GM19463 (cell line): Measurements from ENCODE around the gene TMEM201.
"Not testable (repeated sequence)": the region's sequence is repeated elsewhere in the genome, so short reads cannot be mapped to it uniquely, and the experiment has no call there.

Source experiments
- ATAC-seq: cut with Tn5 transposase; IDR thresholded peaks from one replicate; pipeline ENCODE4 v1.9.1; 2021; ENCODE audit warnings: mild to moderate bottlenecking, moderate library complexity; ENCODE audit not compliant: unreplicated experiment

TMEM201 gene

DNA sequence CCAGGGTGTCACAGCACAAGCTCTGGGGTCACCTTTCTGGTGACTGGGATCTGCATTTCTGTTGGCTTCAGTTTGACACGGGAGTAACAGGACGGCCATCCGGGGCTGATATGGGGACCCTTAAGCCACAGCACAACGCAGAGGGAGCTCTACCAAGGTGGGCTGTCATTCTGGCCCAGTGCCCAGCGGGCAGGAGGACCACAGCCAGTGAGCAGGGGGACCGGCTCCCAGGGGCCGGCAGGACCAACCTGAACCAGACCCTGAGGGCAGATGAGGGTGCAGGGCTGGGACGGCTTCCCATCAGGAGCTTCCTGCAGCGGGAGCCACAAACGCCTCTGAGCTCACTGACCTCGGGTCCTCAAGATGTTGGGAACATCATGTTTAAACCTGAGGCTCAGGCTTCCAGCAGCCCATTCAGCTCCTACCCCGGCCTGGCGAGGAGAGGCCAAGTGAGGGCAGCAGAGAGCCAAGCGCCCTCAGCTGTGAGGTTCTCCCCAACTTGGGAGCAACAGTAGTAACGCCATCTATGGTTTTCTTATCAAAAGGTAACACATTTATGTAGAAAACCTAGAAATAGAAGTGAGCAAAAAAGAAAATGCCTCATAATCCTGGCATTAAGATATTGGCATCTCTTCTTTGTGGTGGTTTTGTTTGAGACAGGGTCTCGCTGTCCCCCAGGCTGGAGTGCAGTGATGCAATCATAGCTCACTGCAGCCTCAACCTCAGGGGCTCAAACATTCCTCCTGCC, 26.8 kb downstream of the TMEM201 start:
- no peak for ATAC-seq

DNA sequence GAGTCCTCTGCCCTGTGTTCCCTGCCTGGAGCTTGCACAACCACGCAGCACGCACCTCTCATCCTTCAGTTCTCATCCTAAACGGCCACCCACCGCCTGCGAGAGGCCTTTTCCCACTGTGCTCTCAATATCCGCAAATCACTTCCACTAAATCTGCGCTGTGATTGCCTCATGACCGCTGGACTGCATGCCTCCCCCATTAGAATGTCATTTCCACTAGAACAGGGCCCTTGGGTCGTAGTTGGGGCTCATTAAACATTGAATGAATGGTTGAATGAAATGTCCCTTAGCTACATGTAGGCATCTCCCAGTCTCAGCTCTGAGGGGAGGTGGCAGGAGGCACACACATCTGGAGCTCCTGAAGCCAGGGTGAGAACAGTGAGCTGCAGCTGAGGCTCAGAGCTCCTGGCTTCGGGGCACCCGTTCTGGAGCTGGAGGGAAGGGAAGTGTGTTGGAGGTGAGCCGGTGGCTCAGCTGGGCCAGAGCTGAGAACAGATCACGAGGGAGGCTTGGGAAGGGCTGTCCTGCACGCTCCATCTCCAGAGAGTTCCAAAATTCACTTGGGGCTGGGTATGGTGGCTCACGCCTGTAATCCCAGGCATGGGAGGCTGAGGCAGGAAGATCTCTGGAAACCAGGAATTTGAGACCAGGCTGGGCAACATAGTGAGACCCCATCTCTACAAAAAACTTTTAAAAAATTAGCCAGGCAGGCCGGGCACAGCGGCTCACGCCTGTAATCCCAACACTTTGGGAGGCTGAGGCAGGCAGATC, 30.4 kb downstream of the TMEM201 start:
- no peak for ATAC-seq

DNA sequence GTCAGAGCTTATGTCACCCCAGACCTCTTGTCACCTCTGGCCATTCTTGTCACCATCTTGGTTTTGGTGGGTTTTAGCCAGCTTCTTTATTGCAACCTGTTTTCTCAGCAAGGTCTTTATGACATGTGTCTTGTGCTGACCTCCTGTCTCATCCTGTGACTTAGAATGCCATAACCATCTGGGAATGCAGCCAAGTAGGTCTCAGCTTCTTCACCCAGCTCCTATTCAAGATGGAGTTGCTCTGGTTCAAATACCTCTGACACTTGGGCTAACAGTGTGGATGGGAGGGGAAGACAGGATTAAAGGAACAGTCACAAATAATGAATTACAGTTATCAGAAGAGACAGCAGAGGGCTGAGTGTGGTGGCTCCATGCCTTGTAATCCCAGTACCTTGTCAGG, 32.3 kb downstream of the TMEM201 start:
- ATAC-seq: no peak

DNA sequence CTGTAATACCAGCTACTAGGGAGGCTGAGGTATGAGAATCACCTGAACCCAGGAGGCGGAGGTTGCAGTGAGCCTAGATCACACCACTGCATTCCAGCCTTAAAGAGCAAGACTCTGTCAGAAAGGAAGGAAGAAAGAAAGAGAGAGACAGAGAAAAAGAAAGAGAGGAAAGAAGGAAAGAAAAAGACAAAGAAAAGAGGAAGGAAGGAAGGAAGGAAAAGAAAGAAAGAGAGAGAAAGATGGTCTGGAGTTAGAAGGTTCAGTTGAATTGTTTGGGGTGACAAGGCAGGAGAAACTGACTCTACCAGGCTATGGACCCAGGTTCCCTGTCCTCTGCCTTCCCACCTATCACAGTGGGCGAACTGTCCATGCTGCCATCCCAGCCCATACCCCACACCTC, 35.4 kb downstream of the TMEM201 start:
- no peak for ATAC-seq

DNA sequence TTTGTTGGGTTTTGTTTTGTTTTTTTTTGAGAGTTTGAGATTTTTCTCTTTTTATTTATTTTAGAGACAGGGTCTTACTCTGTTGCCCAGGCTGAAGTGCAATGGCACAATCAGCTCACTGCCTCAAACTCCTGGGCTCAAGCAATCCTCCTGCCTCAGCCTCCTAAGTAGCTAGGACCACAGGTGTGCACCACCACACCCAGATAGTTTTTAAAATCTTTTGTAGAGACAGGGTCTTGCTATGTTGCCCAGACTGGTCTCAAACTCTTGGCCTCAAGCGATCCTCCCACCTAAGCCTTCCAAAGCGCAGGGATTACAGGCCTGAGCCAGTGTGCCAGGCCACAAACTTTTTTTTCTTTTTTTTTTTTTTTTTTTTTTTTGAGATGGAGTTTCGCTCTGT, 36.3 kb downstream of the TMEM201 start:
- not testable (repeated sequence) for ATAC-seq

DNA sequence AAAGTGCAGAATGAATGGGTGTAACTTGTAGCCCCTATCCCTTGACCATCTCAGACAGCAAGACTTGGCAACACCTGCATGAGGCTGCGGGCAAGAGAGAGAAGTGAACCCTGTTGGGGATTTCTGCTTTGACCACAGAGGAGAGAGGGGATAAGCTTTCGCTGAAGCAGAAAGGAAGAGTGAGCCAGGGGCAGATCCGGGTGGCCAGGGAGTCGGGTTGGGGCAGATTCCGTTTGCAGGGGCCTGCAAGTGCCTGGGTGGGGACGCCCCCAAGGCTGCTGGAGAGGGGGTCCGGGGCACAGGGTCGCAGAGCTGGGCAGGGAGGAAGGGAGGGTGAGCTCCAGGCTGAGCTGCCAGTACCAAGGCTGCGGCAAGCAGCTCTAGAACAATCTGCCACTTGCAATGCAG, 37.5 kb downstream of the TMEM201 start:
- ATAC-seq: peak; percentile 51

DNA sequence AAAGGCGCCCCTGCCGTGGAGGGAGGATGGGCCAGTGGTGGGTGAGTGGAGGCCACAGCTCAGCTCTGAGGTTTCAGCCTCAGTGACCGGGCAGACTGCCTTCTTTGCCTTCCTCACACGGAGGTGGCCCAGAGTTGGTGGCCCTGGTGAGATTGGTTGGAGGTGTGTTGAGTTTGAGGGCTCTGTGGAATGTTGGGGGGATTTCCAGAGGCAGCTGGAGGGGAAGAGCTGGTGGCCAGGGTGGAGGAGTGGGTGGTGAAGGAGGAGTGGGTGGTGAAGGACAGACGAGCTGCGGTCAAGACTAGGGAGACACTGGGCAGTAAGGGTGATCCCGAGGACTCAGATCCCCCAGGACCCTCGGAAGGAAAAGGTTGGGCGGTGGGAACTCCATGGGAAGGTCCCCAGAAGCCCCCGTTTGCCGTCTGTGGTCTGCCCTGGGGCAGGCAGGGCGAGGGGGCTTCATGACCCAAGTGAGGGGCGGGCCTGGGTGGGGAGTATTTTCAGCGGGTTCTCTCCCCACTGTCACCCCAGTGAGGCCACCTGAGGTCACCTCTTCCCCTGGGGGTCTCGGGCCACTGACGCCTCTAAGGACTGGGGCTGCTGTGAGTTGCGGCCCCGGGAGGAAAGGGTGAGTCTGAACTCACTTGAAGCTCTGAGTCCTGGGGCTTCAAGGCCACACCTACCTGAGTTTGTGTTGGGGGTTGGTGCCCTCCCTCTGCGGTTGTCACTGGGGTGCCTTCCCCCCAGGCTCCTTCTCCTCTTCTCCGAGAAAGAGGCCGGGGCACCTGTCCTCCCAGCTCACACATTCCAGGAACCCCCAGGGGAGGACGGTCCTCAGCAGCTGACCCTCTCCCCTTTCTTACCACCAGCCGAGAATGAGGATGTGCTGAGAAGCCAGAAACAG, 40.1 kb downstream of the TMEM201 start:
- no peak for ATAC-seq

DNA sequence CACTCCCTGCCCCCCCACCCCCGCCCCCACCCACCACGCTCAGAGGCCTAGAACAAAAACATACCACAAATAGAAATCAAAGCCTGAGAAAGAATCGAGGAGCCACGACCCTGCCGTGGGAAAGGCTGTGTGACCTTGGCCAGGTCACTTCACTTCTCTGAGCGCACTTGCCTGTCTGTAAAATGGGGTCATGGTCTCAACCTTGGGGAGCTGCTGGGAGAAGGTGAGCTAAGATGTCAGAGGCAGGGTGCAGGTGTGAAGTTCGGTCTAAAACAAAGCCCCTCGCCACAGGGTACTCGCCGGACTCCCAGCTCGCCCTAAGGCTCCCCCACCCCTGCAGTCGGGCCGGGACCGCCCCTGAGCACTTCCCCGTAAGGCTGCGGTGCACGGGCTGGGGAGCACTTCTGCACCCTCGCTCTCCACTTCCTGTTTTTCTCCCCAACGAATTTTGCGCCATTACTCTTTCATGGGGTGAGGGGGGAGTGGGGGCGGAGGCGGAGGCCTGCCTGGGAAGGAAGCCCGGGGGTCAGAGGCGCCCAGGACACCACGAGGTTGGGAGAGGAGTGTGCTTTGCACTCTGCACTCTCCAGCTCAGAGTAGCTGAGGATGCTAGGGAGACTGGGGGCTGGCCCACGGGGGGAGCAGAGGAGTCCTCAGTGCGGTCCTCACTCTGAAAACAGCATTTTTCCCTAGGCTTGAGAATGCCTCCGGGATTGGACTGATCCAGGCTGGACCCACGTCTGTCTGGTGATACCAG, 40.9 kb downstream of the TMEM201 start:
- no peak for ATAC-seq

DNA sequence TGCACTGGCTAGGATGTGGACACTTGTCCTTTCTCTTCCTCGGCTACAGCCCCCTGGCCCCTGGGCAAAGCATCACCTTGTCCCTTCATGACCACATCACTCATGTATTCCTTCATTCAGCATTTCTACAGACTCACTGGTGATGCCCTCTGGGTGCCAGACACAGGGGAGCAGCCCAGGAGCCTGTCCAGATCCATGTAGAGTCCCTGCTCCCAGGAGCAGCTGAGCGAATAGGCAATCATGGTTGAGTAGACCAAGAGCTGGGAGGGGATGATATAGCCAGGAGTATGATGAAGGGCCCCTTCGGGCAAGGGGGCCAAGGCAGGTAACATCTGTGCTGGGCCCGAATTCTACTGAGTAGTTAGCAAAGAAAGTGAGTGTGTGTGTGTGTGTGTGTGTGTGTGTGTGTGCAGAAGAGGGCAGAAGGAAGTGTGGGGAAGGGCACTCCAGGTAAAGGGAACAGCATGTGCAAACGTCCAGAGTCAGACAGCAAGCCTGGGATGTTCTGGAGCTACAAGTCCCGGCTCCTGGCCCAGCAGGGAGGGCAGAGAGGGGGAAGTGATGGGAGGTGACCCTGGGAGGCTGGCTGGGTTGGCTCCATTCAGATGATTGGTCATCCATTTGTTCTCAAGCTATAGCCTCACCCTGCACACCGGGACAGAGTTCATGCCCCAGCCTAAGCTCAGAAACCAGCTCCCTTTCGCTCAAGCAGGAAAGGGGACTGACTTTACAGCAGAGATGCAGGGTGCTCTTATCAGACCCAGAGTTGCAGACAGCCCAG, 41.8 kb downstream of the TMEM201 start:
- ATAC-seq: no peak

DNA sequence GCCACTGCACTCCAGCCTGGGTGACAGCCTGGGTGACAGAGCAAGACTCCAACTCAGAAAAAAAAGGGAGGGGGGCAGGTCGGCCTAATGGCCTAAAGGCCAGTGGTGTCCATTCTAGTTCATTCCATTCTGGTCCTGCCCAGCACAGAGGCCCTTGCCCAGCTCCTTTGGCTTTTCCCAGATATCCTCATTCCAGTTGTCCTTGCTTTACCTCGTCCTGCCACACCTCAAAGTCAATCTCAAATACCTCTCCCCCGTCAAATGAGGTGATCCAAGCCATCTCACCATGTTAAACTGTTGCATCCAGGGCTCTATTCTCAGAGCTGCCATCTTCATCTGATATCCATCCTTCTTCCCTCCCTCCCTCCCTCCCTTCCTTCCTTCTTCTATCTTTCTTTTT, 42.9 kb downstream of the TMEM201 start:
- ATAC-seq: no peak

DNA sequence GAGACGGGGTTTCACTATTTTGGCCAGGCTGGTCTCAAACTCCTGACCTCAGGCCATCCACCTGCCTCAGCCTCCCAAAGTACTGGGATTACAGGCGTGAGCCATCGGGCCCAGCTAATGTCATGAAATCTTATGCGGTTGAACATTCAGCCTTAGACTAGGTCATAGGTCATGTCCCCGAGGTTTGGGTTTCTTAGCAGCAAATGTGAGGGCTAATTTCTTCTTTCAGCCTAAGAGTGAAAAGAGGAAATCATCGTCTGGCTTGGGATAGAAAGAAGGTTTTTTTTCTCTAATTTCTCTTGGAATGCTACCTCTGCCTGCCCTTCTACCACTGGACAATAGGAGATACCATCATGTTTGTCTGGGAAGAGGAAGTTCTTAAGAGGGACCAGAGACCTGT, 44.8 kb downstream of the TMEM201 start:
- no peak for ATAC-seq

DNA sequence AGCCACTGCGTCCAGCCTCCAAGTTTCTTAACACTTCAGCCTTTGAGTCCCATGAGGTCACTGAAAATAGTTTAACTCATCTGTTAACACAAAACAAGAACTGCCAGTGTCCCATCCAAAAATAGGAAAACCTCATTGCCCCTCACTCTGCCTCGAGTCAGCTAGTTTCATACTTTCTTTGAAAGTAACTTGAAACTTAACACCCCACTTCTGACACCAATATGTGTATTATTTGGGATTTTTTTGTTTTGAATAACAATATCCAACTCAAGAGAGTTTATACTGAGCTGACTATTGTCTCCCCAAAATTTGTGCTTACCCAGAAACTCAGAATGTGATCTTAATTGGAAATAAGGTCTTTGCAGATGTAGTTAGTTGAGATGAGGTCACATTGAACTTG, 45.9 kb downstream of the TMEM201 start:
- no peak for ATAC-seq

DNA sequence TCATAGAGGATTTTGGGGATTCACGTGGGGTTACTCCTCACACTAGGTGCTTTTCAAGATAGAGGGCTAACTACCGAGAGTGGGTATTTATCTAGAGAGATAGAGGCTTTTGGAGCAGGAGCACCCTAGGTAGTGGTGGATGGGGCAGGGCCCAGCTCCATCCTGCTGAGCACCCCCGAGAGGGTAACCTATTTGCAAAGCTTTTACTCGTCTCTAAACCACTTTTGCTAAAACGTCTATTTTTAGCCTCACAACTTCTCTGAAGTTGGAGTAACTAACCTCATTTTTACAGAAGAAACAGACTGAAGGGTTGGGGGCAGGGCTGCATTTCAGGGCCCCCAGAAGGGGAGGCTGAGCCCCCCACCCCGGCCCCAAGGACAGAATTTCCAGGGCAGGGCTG, 50.5 kb downstream of the TMEM201 start:
- ATAC-seq: no peak

DNA sequence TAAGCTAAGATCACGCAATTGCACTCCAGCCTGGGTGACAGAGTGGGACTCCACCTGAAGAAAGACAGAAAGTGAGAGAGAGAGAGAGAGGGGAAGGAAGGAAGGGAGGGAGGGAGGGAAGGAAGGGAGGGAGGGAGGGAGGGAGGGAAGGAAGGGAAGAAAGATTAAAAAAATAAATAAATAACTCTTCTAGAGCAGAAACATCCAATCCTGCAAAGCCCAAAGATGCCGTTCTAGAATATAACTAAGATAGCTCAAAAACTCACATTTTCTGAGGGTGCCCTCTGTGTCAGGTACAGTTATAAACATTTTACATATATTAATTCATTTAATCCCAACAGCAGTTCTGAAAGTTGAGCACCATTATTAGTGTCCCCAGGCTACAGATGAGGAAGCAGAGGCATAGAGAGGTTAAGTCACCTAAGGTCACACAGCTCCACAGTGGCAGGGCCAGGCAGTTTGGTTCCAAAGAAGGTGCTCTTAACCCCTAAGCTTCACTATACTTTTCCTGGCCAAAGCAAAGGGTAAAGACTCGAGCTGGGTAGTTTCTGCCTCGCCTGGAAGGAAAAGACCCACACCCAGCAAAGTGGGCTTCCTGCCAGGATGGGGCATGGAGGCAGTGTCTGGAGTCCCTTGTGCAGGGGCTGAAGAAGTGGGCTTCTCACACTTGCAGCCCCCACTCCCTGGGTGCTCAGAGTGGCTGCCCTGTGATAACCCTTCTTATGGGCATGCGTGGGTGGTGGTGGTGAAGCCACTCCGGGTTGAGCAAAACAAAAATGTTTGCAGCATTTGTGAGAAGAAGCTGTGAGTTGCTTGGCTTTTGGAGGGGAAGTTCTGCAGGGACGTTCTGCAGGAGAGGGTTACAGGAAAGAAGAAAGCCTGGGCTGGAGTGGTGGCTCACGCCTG, 54.9 kb downstream of the TMEM201 start:
- no peak for ATAC-seq

DNA sequence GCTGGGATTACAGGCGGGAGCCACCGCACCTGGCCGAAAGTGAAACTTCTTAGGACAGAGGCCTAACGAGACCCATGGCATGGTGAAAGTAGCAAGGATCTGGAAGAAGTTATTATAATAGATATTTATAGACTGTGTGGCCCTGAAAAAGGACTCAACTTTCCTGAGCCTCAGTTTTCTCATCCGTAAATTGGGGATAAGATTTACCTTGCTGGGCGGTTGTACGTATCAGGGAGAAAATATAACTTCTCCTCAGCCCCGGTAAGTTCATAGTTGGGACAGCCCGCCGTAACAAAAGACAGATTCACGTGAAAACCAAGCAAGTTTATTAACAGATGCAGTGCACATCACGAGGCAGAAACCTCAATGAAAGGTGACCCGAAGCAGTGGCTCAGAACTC, 57.3 kb downstream of the TMEM201 start:
- no peak for ATAC-seq

DNA sequence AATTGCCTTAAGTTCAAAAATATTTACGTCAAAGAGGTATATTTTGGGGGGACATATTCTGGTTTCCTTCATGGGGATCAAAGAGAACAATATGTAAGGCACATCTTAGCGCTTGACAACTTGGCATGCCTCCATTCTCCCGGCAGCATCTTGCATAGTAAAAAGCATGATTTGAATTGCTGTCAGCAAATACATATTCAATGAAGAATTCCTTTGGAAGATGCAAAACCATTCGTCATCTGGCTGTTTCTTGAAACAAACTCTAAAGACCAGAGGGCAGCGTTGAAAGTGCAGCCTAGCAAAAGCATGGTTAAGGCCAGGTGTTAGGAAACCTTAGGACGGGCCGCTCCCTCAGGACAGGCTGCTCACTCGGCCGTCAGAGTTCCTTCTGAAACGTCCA, 59.5 kb downstream of the TMEM201 start:
- ATAC-seq: no peak

DNA sequence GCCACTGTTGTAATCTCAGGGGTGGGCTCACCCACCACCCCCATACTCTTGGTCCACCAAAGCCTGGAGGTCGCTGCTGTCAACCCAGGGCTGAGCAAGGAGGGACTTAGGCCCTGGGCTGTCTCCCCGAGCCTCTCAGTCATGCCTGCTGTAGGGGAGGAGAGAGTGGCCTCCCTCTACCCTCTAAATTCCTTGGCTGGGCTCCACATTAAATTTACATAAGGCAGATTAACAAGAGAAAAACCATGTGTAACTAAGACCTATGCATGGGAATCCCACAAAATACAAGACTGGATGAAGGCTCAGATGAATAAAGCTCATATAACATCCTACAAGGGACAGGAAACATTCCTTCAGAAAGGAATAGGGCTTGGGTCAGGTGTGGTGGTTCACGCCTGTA, 61.1 kb downstream of the TMEM201 start:
- ATAC-seq: no peak

DNA sequence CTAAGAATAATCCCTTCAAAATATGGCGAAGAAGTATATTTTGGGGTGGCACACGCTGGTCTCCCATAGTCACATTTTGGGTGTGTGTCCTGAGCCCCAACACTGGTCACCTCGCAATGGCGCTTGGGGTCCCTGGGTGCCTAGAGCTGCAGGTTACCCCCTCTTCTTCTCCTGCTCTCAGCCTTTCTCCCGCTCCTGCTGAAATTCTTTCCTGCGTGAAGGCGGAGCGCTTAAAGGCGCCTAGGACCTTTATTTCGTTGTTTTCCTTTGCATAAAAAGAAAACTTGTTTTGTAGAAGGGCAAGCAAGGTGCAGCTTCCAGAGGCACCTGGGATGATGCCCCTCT, 62.5 kb downstream of the TMEM201 start:
- ATAC-seq: no peak
